GM20000 (cell line): ENCODE measurements around the gene USP13.

ENCODE experiments used
- DNase-seq: peaks from one replicate; pipeline ENCODE4 v3.0.0; 2012; ENCODE audit warnings: low spot score
- TF ChIP-seq, protein P1 (sequence below): IDR thresholded peaks from 2 replicates; pipeline ENCODE4 v1.5.1; 2012; ENCODE audit warnings: mild to moderate bottlenecking, control low read depth; ENCODE audit errors: extremely low read depth, missing control alignments

The USP13 gene

DNA sequence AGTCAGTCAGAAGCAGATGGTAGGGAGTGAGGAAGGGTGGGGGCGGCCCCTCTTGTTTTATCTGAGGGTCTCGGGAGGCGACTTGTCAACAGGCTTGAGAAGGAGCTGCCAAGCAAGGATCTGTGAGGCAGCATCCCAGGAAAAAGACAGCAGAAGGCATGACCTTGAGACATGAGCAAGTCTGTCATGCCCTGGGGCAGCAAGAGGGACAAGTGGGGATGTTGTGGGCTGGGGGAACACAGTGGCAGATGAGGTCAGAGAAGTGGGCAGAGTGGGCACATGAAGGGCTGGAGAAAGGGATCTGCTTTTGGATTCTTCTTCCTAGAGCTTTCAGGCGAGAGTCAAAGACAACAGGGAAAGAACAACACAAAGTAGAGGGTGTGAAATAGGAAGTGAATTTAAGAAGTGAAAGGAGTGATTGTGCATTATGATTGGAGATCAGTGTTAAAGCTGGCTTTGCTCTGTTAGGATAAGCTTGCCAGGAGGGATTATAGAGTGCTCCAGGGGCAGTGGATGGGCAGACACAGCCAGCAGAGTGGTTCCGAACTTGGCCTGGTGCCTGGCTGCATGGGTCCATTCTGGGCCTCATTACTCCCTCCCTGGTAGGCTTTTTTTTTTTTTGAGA lies 73.3 kb downstream of the USP13 start:
- TF ChIP-seq, protein P1, sequence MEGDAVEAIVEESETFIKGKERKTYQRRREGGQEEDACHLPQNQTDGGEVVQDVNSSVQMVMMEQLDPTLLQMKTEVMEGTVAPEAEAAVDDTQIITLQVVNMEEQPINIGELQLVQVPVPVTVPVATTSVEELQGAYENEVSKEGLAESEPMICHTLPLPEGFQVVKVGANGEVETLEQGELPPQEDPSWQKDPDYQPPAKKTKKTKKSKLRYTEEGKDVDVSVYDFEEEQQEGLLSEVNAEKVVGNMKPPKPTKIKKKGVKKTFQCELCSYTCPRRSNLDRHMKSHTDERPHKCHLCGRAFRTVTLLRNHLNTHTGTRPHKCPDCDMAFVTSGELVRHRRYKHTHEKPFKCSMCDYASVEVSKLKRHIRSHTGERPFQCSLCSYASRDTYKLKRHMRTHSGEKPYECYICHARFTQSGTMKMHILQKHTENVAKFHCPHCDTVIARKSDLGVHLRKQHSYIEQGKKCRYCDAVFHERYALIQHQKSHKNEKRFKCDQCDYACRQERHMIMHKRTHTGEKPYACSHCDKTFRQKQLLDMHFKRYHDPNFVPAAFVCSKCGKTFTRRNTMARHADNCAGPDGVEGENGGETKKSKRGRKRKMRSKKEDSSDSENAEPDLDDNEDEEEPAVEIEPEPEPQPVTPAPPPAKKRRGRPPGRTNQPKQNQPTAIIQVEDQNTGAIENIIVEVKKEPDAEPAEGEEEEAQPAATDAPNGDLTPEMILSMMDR = no peak
- peak; percentile 54 for DNase-seq

DNA sequence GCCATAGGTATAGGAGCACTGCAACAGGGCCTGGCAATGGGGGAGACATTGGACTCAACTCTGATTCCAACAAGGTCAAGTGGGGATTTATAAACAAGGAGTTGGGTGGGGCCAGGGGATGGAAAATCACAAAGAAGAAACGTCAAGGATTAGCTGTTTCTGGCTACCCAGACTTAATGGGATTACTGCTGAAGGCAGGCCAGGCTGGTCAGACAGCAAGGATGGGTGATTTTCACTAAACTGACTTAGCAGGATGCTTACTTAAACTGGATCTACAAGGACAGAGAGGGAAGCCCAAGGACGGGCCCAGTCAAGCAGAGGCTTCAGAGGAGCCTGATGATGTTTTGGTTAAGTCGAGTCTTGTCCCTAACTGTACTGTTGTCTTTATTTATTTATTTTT lies 76.2 kb downstream of the USP13 start:
- DNase-seq = no peak
- TF ChIP-seq, protein P1 = no peak

DNA sequence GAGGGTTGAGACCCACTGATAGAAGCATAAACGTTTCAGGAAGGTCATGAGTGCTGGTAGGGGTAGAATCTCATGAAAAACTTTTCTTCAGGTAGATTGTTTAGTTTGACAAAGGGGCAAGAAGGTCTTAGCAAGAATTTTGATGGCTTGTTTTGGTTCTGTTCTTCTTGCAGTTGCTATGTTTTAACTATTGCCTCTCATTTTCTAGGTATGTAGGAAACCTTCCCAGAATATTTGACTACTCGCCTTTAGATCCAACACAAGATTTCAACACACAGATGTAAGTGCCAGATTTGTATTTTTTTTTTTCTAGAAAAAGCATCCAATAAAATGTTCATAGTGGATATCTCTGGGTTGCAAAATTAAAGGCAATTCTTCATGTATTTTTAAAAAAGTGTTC lies 77.1 kb downstream of the USP13 start:
- DNase-seq = no peak
- TF ChIP-seq, protein P1 = no peak

DNA sequence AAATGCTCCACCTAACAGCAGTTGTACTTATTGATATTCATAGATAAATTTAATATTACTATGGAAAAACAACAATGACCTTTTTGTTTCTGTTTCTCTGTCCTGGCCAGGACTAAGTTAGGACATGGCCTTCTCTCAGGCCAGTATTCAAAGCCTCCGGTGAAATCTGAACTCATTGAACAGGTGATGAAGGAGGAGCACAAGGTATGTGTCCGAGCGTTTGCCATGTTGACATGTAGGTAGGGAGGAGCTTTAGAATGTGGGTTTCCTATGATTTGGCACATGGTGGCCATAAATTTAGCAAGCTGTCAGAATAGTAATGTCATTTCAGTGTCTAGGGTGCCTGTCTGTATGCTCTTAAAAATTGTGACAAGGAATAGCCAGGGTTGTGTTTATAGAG lies 77.7 kb downstream of the USP13 start:
- TF ChIP-seq, protein P1 = no peak
- no peak for DNase-seq

DNA sequence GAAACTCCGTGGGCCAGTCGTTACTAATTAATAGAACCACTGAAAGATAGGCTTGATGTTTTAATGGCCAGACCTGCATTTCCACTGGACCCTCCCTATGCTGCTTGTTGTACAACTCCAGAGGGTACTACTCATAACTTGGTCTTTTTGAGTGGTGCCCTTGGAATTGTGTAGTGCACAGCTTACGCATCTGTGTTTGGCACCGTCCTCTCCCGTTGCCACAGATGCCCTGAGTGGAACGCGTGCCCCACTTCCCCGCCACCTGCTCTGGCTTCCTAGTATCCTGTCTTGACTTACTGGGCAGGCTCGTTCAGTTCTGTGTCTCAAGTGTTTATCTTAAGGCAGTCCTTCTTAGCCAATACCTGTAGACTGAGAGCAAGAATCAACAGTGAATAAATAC lies 78.7 kb downstream of the USP13 start:
- TF ChIP-seq, protein P1 = no peak
- DNase-seq = no peak

DNA sequence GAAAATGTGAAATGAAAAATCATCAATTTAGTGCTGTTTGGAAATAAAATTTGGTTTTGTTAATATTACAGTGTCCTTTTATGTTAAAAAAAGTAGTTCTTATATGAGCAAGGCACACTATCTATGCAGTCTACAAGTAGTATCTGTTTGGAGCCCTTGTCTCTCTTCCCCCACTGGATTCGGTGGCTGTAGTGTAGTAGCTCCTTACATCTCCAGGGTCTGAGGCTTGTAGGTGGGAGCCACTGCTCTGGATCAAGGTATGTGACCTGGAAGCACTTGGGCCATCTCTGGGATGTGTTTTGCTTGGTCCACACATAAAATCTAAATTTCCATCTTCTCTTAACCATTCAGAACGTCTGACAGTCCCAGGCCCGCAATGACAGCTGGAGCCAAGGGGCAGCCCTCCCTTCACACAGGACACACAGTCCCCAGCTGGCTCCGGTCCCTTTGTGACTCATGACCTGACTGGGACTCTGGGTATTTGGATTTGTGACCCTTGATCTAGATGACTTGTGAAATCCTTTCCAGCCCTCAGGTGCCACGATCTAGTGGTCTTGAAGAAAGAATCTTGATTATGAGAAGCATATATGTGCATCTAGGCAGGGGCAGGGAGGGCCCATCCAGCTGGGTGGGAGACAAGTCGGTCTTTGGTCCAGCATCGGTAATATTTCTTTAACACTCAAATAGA lies 80.0 kb downstream of the USP13 start:
- TF ChIP-seq, protein P1 = no peak
- DNase-seq = no peak

DNA sequence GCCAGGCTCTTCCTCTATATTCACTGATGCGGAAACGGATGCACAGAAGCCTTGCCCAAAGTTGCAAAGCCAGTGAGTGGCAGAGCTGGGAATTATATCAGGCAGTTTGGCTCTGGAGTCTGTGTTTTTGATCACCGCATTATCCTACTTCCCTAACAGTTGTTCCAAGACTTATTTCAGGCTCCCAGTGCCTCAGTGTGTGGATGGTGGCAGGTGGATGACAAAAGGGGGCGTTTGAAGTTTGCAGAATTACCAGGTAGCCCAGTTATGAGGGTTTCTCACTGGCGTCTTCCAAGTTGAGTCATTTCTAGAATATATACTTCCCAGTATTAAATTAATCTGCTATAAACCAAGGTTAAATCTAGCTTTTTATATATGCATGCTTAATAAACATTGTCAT lies 81.0 kb downstream of the USP13 start:
- TF ChIP-seq, protein P1 = no peak
- no peak for DNase-seq
